Measurements from ENCODE around the gene ARHGEF6.
"Not testable (repeated sequence)": the region's sequence is repeated elsewhere in the genome, so short reads cannot be mapped to it uniquely, and the experiment has no call there.

Gene ARHGEF6

DNA sequence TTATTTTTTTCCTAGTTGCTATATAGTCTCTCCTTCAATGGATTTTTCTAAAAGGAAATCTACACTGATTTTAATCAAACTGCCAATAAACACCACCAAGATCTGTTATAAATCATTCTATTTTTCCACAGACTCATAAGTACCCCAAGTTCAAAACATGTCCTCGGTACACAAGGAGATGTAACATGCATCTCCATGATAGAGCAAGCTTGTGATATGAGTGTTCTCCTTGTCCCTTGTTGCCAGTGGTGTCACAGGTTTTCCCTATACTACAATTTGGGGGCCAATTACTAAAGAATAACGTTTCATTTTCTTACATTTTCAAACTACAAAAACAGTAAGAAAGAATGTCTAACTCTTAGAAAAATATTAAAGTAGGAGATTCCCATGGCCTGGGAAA lies 491 bp downstream of the ARHGEF6 start:
- peak overlapping the region; percentile 77 for H3K4me3 ChIP-seq (ENCODE audit: low read length)
- DNase-seq (ENCODE audit: low read depth): no peak
- no peaks in the 10 kb centered on the region for H3K9me3 ChIP-seq (ENCODE audit: control insufficient read depth, low read length)
- H3K27me3 ChIP-seq (replicated peaks; ENCODE audit: control insufficient read depth, insufficient read depth, low read length): no peaks in the 10 kb centered on the region
- no peaks in the 10 kb centered on the region for H3K36me3 ChIP-seq (ENCODE audit: control insufficient read depth, insufficient read depth, low read length, severe bottlenecking)
- peak overlapping the region; percentile 72 for H3K9ac ChIP-seq (ENCODE audit: low read length)
- H3K4me1 ChIP-seq (ENCODE audit: control insufficient read depth, insufficient read depth, low read length): peaks cover 6% of the 10 kb centered on the region

- peak overlapping the region; percentile 77 for H3K4me3 ChIP-seq (ENCODE audit: low read length)
- no peak for DNase-seq (ENCODE audit: low read depth)
- no peaks in the 10 kb centered on the region for H3K9me3 ChIP-seq (ENCODE audit: control insufficient read depth, low read length)
- H3K27me3 ChIP-seq (replicated peaks; ENCODE audit: control insufficient read depth, insufficient read depth, low read length): no peaks in the 10 kb centered on the region
- peaks cover 6% of the 10 kb centered on the region for H3K4me1 ChIP-seq (ENCODE audit: control insufficient read depth, insufficient read depth, low read length)
- peak overlapping the region; percentile 72 for H3K9ac ChIP-seq (ENCODE audit: low read length)
- H3K36me3 ChIP-seq (ENCODE audit: control insufficient read depth, insufficient read depth, low read length, severe bottlenecking): no peaks in the 10 kb centered on the region
Observed at GRCh38 chrX:136779346-136779781, 1.4 kb downstream of the ARHGEF6 start.

DNA sequence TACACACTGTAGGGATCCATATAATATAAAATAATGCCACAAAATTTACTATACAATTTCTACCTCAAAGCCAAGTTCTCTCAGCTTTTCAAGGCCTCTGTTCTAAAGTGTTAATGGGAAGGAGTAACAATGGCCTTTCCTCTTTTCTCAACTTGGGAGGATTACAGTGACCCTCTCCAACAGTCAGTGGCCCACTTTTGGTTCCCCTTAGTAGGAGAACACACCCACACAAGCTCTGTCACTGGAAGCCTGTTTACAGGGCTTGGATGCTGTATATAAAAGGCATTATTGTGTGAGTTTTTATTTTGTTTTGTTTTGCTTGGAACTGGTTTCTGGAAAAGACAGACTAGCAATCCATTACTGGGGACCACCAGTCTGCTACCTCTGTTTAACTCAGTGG lies 1.8 kb downstream of the ARHGEF6 start:
- no peaks in the 10 kb centered on the region for H3K9me3 ChIP-seq (ENCODE audit: control insufficient read depth, low read length)
- no peaks in the 10 kb centered on the region for H3K27me3 ChIP-seq (replicated peaks; ENCODE audit: control insufficient read depth, insufficient read depth, low read length)
- no peak overlapping the region for H3K4me3 ChIP-seq (ENCODE audit: low read length)
- peaks cover 6% of the 10 kb centered on the region for H3K4me1 ChIP-seq (ENCODE audit: control insufficient read depth, insufficient read depth, low read length)
- no peaks in the 10 kb centered on the region for H3K36me3 ChIP-seq (ENCODE audit: control insufficient read depth, insufficient read depth, low read length, severe bottlenecking)
- DNase-seq (ENCODE audit: low read depth): no peak
- H3K9ac ChIP-seq (ENCODE audit: low read length): no peak overlapping the region

DNA sequence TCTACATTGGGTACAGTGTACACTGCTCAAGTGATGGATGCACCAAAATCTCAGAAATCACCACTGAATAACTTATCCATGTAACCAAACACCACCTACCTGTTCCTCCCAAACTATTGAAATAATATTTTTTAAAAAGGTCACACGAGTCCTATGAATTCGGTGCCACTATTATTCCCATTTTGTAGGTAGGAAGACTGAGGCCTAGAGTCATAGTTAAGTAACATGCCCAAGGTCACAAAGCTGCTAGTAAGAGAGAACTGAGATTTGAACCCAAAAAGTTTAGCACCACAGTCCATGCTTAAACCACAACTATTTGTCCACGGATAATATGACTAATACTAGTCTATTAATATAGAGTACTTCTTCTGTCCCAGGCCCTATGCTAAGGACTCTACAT lies 2.7 kb downstream of the ARHGEF6 start:
- Histone ChIP-seq H3K27me3 (replicated peaks; ENCODE audit: control insufficient read depth, insufficient read depth, low read length) (no peaks in the 10 kb centered on the region), H3K4me3 (ENCODE audit: low read length) (no peak overlapping the region), H3K9me3 (ENCODE audit: control insufficient read depth, low read length) (no peaks in the 10 kb centered on the region), H3K9ac (ENCODE audit: low read length) (no peak overlapping the region), H3K36me3 (ENCODE audit: control insufficient read depth, insufficient read depth, low read length, severe bottlenecking) (no peaks in the 10 kb centered on the region), H3K4me1 (ENCODE audit: control insufficient read depth, insufficient read depth, low read length) (peaks cover 6% of the 10 kb centered on the region)
- no peak for DNase-seq (ENCODE audit: low read depth)

GRCh38 chrX:136773648-136774047 lies 7.1 kb downstream of the ARHGEF6 start:
- Histone ChIP-seq H3K36me3 (ENCODE audit: control insufficient read depth, insufficient read depth, low read length, severe bottlenecking) (no peaks in the 10 kb centered on the region), H3K4me1 (ENCODE audit: control insufficient read depth, insufficient read depth, low read length) (peaks cover 2% of the 10 kb centered on the region), H3K27me3 (replicated peaks; ENCODE audit: control insufficient read depth, insufficient read depth, low read length) (no peaks in the 10 kb centered on the region), H3K9ac (ENCODE audit: low read length) (no peak overlapping the region), H3K4me3 (ENCODE audit: low read length) (no peak overlapping the region), H3K9me3 (ENCODE audit: control insufficient read depth, low read length) (no peaks in the 10 kb centered on the region)
- no peak for DNase-seq (ENCODE audit: low read depth)

DNA sequence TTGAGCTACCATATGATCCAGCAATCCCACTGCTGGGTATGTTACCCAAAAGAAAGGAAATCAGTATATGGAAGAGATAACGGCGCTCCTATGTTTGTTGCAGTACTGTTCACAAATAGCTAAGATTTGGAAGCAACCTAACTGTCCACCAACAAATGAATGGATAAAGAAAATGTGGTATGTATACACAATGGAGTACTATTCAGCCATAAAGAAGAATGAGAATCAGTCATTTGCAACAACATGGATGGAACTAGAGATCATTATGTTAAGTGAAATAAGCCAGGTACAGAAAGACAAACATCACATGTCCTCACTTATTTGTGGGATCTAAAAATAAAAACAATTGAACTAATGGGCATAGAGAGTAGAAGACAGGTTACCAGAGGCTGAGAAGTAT lies 8.9 kb downstream of the ARHGEF6 start:
- H3K9me3 ChIP-seq (ENCODE audit: control insufficient read depth, low read length); H3K9ac ChIP-seq (ENCODE audit: low read length): not testable (repeated sequence)

DNA sequence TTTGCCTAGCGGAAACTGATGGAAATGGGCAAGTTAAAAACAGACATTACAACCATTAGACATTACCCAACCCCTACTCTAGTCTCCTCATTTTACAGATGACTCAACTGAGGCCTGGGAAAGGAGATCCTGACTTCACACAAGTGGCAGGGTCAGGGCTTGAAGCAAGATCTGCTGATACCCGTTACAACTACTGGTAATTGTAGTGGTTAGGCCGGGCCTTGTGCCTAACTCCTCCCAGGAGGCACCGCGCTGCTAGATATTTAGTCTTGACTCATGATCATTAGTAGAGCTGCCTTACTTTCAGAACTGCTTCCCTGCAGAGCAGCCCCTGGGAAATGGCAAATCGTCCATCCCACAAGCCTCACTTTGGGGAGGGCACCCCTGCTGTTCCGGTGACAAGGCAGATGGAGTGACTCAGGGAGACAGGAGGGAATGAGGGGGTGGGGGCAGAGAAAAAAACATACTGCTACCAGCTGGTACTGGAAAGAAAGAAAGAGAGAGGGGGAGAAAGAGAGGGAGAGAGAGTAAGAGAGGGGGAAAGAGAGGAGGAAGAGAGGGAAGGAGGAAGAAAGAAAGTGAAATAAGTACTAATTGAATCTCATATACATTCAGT lies 12.2 kb downstream of the ARHGEF6 start:
- Histone ChIP-seq H3K4me3 (ENCODE audit: low read length) (peak overlapping the region; percentile 79), H3K4me1 (ENCODE audit: control insufficient read depth, insufficient read depth, low read length) (peaks cover 9% of the 10 kb centered on the region), H3K9ac (ENCODE audit: low read length) (no peak overlapping the region), H3K27me3 (replicated peaks; ENCODE audit: control insufficient read depth, insufficient read depth, low read length) (peaks cover 3% of the 10 kb centered on the region), H3K9me3 (ENCODE audit: control insufficient read depth, low read length) (no peaks in the 10 kb centered on the region), H3K36me3 (ENCODE audit: control insufficient read depth, insufficient read depth, low read length, severe bottlenecking) (no peaks in the 10 kb centered on the region)
- DNase-seq (ENCODE audit: low read depth): peak; percentile 76

More for the DNA sequence above, 8.9 kb downstream of the ARHGEF6 start:
- not testable (repeated sequence) for H3K36me3 ChIP-seq (ENCODE audit: control insufficient read depth, insufficient read depth, low read length, severe bottlenecking); H3K27me3 ChIP-seq (replicated peaks; ENCODE audit: control insufficient read depth, insufficient read depth, low read length); DNase-seq (ENCODE audit: low read depth); H3K4me1 ChIP-seq (ENCODE audit: control insufficient read depth, insufficient read depth, low read length); H3K4me3 ChIP-seq (ENCODE audit: low read length)

- Histone ChIP-seq H3K4me3 (ENCODE audit: low read length) (peak overlapping the region; percentile 79), H3K9me3 (ENCODE audit: control insufficient read depth, low read length) (no peaks in the 10 kb centered on the region), H3K4me1 (ENCODE audit: control insufficient read depth, insufficient read depth, low read length) (peaks cover 9% of the 10 kb centered on the region), H3K27me3 (replicated peaks; ENCODE audit: control insufficient read depth, insufficient read depth, low read length) (peaks cover 3% of the 10 kb centered on the region), H3K36me3 (ENCODE audit: control insufficient read depth, insufficient read depth, low read length, severe bottlenecking) (no peaks in the 10 kb centered on the region), H3K9ac (ENCODE audit: low read length) (peak overlapping the region; percentile 77)
- DNase-seq (ENCODE audit: low read depth): peak; percentile 65
Observed at GRCh38 chrX:136767104-136767941, 13.4 kb downstream of the ARHGEF6 start.

GRCh38 chrX:136766785-136767103 lies 14.0 kb downstream of the ARHGEF6 start:
- peaks cover 3% of the 10 kb centered on the region for H3K27me3 ChIP-seq (replicated peaks; ENCODE audit: control insufficient read depth, insufficient read depth, low read length)
- H3K9ac ChIP-seq (ENCODE audit: low read length): peak overlapping the region; percentile 77
- H3K4me1 ChIP-seq (ENCODE audit: control insufficient read depth, insufficient read depth, low read length): peaks cover 9% of the 10 kb centered on the region
- DNase-seq (ENCODE audit: low read depth): peak; percentile 10
- no peaks in the 10 kb centered on the region for H3K9me3 ChIP-seq (ENCODE audit: control insufficient read depth, low read length)
- H3K36me3 ChIP-seq (ENCODE audit: control insufficient read depth, insufficient read depth, low read length, severe bottlenecking): no peaks in the 10 kb centered on the region
- peak overlapping the region; percentile 79 for H3K4me3 ChIP-seq (ENCODE audit: low read length)

GRCh38 chrX:136765821-136766356 lies 14.8 kb downstream of the ARHGEF6 start:
- DNase-seq (ENCODE audit: low read depth): peak; percentile 41
- H3K27me3 ChIP-seq (replicated peaks; ENCODE audit: control insufficient read depth, insufficient read depth, low read length): peaks cover 3% of the 10 kb centered on the region
- no peaks in the 10 kb centered on the region for H3K9me3 ChIP-seq (ENCODE audit: control insufficient read depth, low read length)
- H3K36me3 ChIP-seq (ENCODE audit: control insufficient read depth, insufficient read depth, low read length, severe bottlenecking): no peaks in the 10 kb centered on the region
- H3K4me1 ChIP-seq (ENCODE audit: control insufficient read depth, insufficient read depth, low read length): peaks cover 9% of the 10 kb centered on the region
- H3K4me3 ChIP-seq (ENCODE audit: low read length): no peak overlapping the region
- H3K9ac ChIP-seq (ENCODE audit: low read length): no peak overlapping the region

GRCh38 chrX:136764206-136764605 lies 16.5 kb downstream of the ARHGEF6 start:
- H3K9me3 ChIP-seq (ENCODE audit: control insufficient read depth, low read length): no peaks in the 10 kb centered on the region
- DNase-seq (ENCODE audit: low read depth): no peak
- H3K27me3 ChIP-seq (replicated peaks; ENCODE audit: control insufficient read depth, insufficient read depth, low read length): peaks cover 3% of the 10 kb centered on the region
- no peak overlapping the region for H3K4me3 ChIP-seq (ENCODE audit: low read length)
- no peaks in the 10 kb centered on the region for H3K36me3 ChIP-seq (ENCODE audit: control insufficient read depth, insufficient read depth, low read length, severe bottlenecking)
- peaks cover 9% of the 10 kb centered on the region for H3K4me1 ChIP-seq (ENCODE audit: control insufficient read depth, insufficient read depth, low read length)
- no peak overlapping the region for H3K9ac ChIP-seq (ENCODE audit: low read length)

Data from adipocyte (in vitro differentiated cells).